Stimulated activated CD8-positive, alpha-beta memory T cell treated with anti-CD3 and anti-CD28 coated beads, Interleukin-15, amount 100 ng/mL, for 24 hours (primary cell): ENCODE measurements around the gene NAIF1.
"Not testable (repeated sequence)": the region's sequence is repeated elsewhere in the genome, so short reads cannot be mapped to it uniquely, and the experiment has no call there.

Experiments
- DNase-seq: peaks from one replicate; pipeline ENCODE4 v3.0.0-alpha.2; 2020; ENCODE audit warnings: low read depth

Gene NAIF1

GRCh38 chr9:128084746-128085145 is 17.6 kb upstream of the NAIF1 start:
- DNase-seq: no peak

- no peak for DNase-seq
These were observed 15.0 kb upstream of the NAIF1 start for GRCh38 chr9:128082151-128082550.

- DNase-seq: no peak
These were observed 13.9 kb upstream of the NAIF1 start for GRCh38 chr9:128081056-128081455.

GRCh38 chr9:128080206-128080605 is 13.1 kb upstream of the NAIF1 start:
- no peak for DNase-seq

GRCh38 chr9:128078504-128079434 is 11.6 kb upstream of the NAIF1 start:
- no peak for DNase-seq

- no peak for DNase-seq
These were observed 10.9 kb upstream of the NAIF1 start for GRCh38 chr9:128077847-128078503.

- no peak for DNase-seq
These were observed 6.2 kb upstream of the NAIF1 start for GRCh38 chr9:128073253-128073886.

GRCh38 chr9:128072144-128073021 is 5.3 kb upstream of the NAIF1 start:
- no peak for DNase-seq

- not testable (repeated sequence) for DNase-seq
These were observed 4.4 kb upstream of the NAIF1 start for GRCh38 chr9:128071475-128071874.

- DNase-seq: no peak
These were observed 3.8 kb upstream of the NAIF1 start for GRCh38 chr9:128070874-128071273.

- peak; percentile 13 for DNase-seq
These were observed 1.5 kb upstream of the NAIF1 start for GRCh38 chr9:128068386-128069205.

- DNase-seq: peak; percentile 98
These were observed 695 bp upstream of the NAIF1 start, which contains the start of gene SLC25A25 for GRCh38 chr9:128067645-128068385. TSS of gene SLC25A25 (plus strand) at chr9:128068232. CDS start at chr9:128068320, 88 bp downstream.

GRCh38 chr9:128065907-128066712 is 1.0 kb downstream of the NAIF1 start:
- DNase-seq: no peak

- no peak for DNase-seq
These were observed 4.0 kb downstream of the NAIF1 start for GRCh38 chr9:128062846-128063831.

GRCh38 chr9:128062279-128062678 is 4.8 kb downstream of the NAIF1 start:
- no peak for DNase-seq

GRCh38 chr9:128061275-128061960 is 5.7 kb downstream of the NAIF1 start:
- DNase-seq: no peak

GRCh38 chr9:128059365-128059983 is 7.6 kb downstream of the NAIF1 start:
- no peak for DNase-seq
